Immature natural killer cell (primary cell): Measurements from ENCODE around the gene RREB1. TPM values are rescaled to one million over a fixed set of nuclear protein-coding genes. Genes with fewer than 3 reads are reported as not detected.

ENCODE experiments used
- DNase-seq, 3 donors: peaks; one replicate each; pipeline ENCODE4 v3.0.0; 2022; ENCODE audit warnings: mixed read lengths in 1 of 3
- H3K27ac Mint-ChIP-seq, 6 donors: one replicate each; pipeline ENCODE4 v1.8.0; 2020; ENCODE audit warnings: mixed read lengths in 6 of 6, mild to moderate bottlenecking in 5 of 6, inconsistent platforms in 4 of 6, moderate library complexity in 3 of 6
- H3K27me3 Mint-ChIP-seq, 3 donors: one replicate each; pipeline ENCODE4 v1.8.0; 2020 to 2021; ENCODE audit warnings: low read depth in 3 of 3, mild to moderate bottlenecking in 3 of 3, mixed read lengths in 3 of 3, moderate library complexity in 3 of 3, inconsistent platforms in 1 of 3
- H3K36me3 Mint-ChIP-seq, 3 donors: one replicate each; pipeline ENCODE4 v1.8.0; 2020; ENCODE audit warnings: mixed read lengths in 3 of 3, inconsistent platforms in 2 of 3, mild to moderate bottlenecking in 2 of 3
- H3K4me1 Mint-ChIP-seq, 2 donors: one replicate each; pipeline ENCODE4 v1.8.0; 2020; ENCODE audit warnings: inconsistent platforms in 2 of 2, mild to moderate bottlenecking in 2 of 2, mixed read lengths in 2 of 2, moderate library complexity in 1 of 2
- H3K4me3 Mint-ChIP-seq, 5 donors: one replicate each; pipeline ENCODE4 v1.8.0; 2020; ENCODE audit warnings: mild to moderate bottlenecking in 5 of 5, mixed read lengths in 5 of 5, inconsistent platforms in 3 of 5, moderate library complexity in 3 of 5
- H3K9me3 Mint-ChIP-seq, 6 donors: one replicate each; pipeline ENCODE4 v1.8.0; 2020; ENCODE audit warnings: mild to moderate bottlenecking in 6 of 6, mixed read lengths in 6 of 6, inconsistent platforms in 4 of 6, moderate library complexity in 3 of 6
- polyA plus RNA-seq, 3 donors: library from polyadenylated mRNA; unstranded; fragments of 300-500 nt; fragmentation: Illumina TruSeq; gene quantifications; one replicate each; pipeline ENCODE4 v1.2.3, GENCODE V29; 2021

RREB1 gene
- polyA plus RNA-seq, 3 donors from 2014 or later, result 0.17 to 4.5 (median 3.3) TPM

DNA sequence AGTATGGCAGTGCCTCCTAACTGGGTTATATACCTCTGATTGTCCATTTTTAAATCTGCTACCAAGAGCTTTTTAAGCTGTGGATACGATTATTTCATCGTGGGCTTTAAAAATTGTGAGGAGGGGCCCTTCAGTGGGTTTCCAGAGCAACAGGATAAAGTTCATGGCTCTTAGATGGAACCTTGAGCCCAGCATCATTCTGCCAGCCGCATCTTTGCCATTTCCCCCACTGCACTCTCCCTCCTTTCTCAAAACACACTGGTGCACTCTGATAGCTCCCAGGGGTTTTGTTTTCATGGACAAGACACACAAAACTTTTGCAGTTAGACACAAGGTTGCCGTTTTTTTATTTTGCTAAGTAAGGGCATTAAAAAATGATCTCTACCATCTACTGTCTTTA lies 54.1 kb downstream of the RREB1 start:
- H3K36me3 Mint-ChIP-seq, result no peaks in the 10 kb centered on the region
- H3K27ac Mint-ChIP-seq, result no peak overlapping the region
- DNase-seq, result no peak
- no peaks in the 10 kb centered on the region for H3K9me3 Mint-ChIP-seq
- H3K27me3 Mint-ChIP-seq, result no peaks in the 10 kb centered on the region
- H3K4me1 Mint-ChIP-seq, result peaks cover 46 to 60% of the 10 kb centered on the region in 2 donors
- no peak overlapping the region for H3K4me3 Mint-ChIP-seq

DNA sequence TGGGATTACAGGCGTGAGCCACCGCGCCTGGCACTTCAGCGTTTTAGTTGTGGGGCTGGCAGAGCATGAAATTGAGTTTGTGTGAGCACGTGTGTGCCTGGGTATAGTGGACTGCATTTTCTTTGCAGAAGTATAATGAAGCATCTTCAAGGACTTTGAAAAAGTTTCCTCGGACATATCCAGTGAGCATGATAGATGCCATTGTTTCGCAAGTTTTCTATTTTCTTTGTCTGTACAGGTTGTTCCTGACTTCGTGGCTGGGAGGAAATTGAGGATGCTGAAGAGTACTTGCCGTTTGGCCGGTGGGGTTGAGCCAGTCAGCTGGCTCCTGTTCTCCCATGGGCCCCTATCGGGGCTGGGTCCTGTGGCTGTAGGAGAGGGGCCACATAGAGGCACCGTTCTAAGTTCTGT lies 55.9 kb downstream of the RREB1 start:
- DNase-seq, result no peak
- H3K4me3 Mint-ChIP-seq, result no peak overlapping the region
- no peaks in the 10 kb centered on the region for H3K27me3 Mint-ChIP-seq
- H3K27ac Mint-ChIP-seq, result no peak overlapping the region
- no peaks in the 10 kb centered on the region for H3K9me3 Mint-ChIP-seq
- H3K36me3 Mint-ChIP-seq, result no peaks in the 10 kb centered on the region
- H3K4me1 Mint-ChIP-seq, result peaks cover 36 to 53% of the 10 kb centered on the region in 2 donors

DNA sequence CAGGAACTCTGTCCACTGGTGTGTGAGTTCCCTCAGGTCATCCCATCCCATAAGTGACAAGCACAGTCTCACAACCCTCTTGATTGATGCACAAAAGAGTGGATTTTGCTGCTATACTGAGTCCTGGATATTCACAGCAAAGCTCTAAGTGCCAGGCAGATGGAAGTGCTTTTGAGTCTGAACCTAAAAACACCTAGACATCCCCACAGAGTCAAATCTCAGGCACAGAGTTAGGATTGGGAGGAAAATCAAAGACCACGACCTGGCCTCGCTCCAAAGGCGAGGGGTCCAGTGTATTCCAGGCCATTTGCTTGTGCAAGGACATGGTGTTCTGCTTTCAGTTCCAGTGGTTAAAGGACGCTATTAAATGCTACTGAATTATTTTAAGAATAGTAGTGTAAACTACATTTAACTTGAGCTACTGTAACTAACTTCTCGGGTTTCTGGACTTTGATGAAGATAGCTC lies 56.8 kb downstream of the RREB1 start:
- DNase-seq, result no peak
- Mint-ChIP-seq H3K27me3 (no peaks in the 10 kb centered on the region), H3K36me3 (no peaks in the 10 kb centered on the region), H3K4me3 (no peak overlapping the region), H3K4me1 (peaks cover 41 to 55% of the 10 kb centered on the region in 2 donors), H3K9me3 (no peaks in the 10 kb centered on the region), H3K27ac (no peak overlapping the region)

DNA sequence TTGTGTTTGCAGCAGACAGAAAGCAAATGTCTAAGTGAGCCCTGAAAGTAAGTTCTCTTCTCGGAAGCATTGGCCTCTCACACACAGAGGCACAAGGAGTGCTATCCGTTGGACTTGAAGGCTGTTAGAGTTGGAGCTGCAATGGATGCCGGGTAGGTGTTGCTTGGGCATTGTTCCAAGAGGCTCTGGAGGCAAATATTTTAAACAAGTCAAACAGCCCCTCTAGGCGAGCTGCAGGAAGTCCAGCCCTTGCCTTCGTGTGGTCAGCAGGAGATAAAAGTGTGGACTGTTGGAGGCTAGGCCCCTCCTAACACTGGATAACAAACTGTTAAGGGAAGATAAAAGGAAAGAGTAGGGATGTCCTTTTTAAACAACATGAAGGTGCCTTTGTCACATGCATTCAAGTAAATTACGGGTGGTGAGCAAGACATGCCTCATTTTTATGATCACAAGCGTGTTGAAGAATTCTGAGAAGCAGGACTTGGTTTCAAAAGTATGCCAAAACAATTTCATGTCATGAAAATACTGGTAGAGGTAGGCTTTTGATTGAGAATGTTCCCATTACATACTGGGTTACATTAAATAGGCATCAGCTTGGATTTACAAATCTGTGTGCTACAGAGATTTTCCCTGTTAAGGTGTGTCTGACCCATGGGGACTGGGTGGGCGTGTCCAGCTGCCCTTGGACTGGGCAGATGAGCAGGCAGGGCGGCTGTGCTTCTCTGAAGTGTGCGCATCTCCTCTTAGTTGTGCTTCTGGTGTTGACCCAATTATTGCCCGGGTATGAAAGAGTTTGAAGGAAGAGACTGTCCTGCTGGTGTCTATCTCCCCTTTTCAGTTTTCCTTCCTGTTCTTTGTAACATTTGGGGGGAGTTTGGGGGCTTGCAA lies 57.5 kb downstream of the RREB1 start:
- peak overlapping the region in 1 of 6 donors; percentile 45 for H3K27ac Mint-ChIP-seq
- no peak overlapping the region for H3K4me3 Mint-ChIP-seq
- no peaks in the 10 kb centered on the region for H3K36me3 Mint-ChIP-seq
- no peak for DNase-seq
- H3K9me3 Mint-ChIP-seq, result no peaks in the 10 kb centered on the region
- H3K4me1 Mint-ChIP-seq, result peaks cover 42 to 60% of the 10 kb centered on the region in 2 donors
- no peaks in the 10 kb centered on the region for H3K27me3 Mint-ChIP-seq

DNA sequence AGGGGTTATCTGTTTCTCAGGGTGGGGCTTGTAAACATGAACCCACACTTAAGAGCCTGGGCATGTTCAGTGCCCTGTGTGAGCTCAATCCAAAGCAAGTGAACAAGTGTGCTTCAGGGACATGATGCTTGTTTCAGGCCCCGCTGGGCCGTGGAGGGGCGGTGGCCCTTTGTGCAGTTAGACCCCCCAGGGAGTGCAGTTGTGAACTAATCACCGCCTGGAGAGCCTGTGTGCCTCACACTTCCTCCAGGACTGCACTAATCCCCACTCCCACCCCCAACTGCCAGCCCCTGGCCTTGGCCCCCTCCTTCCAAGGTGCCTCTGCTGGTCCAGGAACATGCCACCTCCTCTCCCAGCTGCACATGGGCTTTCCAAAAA lies 58.1 kb downstream of the RREB1 start:
- Mint-ChIP-seq H3K36me3 (no peaks in the 10 kb centered on the region), H3K9me3 (no peaks in the 10 kb centered on the region), H3K4me1 (peaks cover 44 to 63% of the 10 kb centered on the region in 2 donors), H3K4me3 (no peak overlapping the region), H3K27me3 (peaks cover 0 to 2% (median 0%) of the 10 kb centered on the region in 3 donors), H3K27ac (no peak overlapping the region)
- DNase-seq, result no peak

DNA sequence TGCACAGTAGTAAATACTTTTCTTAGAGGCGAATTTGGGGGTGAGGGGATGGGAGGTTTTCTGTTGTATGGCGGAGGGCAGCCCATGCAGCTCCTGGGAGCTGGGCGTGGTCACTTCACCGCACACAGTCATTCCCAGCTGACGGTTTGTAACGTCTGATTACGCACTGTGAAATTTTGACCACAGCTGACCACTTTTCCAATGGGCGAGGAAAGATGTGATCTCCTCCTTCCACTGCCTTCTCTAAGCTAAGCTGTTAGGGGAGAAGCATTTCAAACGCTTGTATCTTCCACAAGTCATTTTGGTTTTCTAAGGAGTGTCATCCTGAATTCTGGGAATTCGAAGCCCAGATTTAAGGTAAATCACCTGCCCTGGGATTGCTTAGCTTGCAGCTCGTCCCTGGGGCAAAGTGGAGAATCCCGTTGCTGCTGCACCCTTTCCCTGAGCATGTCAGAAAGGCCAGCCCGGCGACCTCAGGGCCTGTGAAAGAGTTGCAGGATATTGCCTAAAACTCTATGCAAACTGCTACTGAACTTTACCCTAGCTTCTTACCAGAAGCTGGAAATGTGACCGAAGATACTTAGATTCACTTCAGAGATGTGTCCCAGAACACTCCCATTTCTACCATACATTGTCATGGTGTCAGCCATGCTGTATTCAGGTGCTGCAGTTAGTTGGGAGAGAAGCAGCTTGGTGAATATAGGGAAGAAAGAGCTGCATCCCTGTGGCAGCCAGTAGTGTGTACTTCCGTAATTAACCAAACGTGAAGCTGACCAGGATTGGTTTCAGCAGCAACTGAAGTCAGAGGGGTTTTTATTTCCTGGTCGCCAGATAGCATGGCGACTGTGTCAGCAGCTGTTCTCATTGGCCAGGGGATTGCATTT lies 58.9 kb downstream of the RREB1 start:
- H3K36me3 Mint-ChIP-seq, result no peaks in the 10 kb centered on the region
- H3K27me3 Mint-ChIP-seq, result peaks cover 0 to 2% (median 0%) of the 10 kb centered on the region in 3 donors
- no peak overlapping the region for H3K27ac Mint-ChIP-seq
- H3K4me3 Mint-ChIP-seq, result no peak overlapping the region
- H3K4me1 Mint-ChIP-seq, result peaks cover 44 to 63% of the 10 kb centered on the region in 2 donors
- DNase-seq, result no peak
- H3K9me3 Mint-ChIP-seq, result no peaks in the 10 kb centered on the region

DNA sequence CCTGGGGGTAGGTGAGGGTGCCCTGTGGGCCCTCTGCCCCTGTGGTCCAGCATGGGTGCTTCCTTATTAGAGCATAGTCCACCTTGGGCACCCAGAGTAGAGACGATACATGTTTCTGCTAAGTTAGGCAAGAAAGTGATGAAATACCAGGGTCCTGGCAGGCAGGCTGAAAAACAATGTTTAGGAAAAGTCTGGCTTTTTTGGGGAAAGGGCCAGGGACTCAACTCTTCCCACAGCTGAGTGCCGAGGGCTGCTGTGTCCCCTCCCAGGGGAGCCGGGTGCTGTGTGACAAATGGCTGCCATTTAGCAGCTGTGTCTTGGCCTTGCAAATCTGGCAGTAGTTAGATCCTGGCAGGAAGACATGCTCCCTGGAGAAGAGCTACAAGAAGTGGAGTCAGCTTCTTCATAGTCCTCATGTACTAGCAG lies 61.5 kb downstream of the RREB1 start:
- H3K27ac Mint-ChIP-seq, result no peak overlapping the region
- peaks cover 0 to 2% (median 0%) of the 10 kb centered on the region in 3 donors for H3K27me3 Mint-ChIP-seq
- no peaks in the 10 kb centered on the region for H3K36me3 Mint-ChIP-seq
- no peak overlapping the region for H3K4me3 Mint-ChIP-seq
- peaks cover 43 to 62% of the 10 kb centered on the region in 2 donors for H3K4me1 Mint-ChIP-seq
- no peaks in the 10 kb centered on the region for H3K9me3 Mint-ChIP-seq
- DNase-seq, result no peak

DNA sequence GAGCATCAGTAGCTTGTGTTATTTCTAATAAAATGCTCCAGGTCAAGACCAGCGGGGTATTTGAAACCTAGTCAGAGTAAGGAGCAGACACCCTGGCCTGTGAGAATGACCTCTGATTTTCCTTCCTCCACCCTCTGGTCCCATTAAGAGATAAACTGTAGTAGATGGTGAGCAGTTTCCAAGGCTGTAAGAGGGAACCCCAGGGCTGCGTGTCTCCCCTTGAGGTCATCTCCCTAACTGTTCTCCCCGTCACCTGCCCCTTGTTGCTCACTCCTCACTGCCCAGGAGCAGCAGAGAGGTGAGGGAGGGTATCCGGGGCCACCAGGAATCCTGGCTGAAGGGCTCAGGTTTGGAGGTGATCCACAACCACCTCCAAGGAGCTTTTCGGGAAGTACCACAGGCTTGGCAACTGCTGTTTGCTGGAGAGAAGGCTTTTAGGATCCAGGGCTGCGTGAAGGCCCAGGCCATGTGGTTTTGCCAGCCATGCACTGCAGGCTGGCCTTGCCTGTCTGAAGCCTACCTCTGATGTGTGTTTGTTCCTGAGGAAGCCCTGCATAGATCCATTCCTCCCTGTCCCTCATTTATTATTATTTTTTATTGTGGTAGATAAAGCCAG lies 62.5 kb downstream of the RREB1 start:
- Mint-ChIP-seq H3K36me3 (no peaks in the 10 kb centered on the region), H3K9me3 (no peaks in the 10 kb centered on the region), H3K27me3 (peaks cover 0 to 2% (median 0%) of the 10 kb centered on the region in 3 donors), H3K27ac (peak overlapping the region in 1 of 6 donors; percentile 66), H3K4me3 (no peak overlapping the region), H3K4me1 (peaks cover 34 to 58% of the 10 kb centered on the region in 2 donors)
- DNase-seq, result no peak

DNA sequence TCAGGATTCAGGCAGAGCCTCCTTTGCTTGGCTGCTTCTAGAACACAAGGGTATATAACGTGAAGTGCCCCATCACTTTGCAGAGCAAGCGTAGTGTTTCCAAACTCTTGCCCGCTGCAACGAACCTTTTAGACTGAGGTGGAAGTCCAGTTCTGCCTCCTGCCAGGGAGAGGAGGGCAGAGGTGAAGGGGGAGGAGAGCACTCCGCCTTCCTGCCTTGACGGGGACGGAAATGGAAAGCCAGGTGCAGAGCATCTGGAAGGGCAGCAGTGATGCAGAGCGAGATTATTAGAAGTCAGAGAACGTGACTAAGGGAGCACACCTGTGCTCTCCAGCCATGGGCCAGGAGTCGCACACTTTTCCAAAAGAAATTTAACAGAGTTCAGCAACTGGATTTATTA lies 63.4 kb downstream of the RREB1 start:
- Mint-ChIP-seq H3K27me3 (peaks cover 0 to 2% (median 0%) of the 10 kb centered on the region in 3 donors), H3K4me1 (peaks cover 33 to 51% of the 10 kb centered on the region in 2 donors), H3K9me3 (no peaks in the 10 kb centered on the region), H3K4me3 (no peak overlapping the region), H3K27ac (peak overlapping the region in 2 of 6 donors; percentile 43 to 66), H3K36me3 (no peaks in the 10 kb centered on the region)
- DNase-seq, result no peak

DNA sequence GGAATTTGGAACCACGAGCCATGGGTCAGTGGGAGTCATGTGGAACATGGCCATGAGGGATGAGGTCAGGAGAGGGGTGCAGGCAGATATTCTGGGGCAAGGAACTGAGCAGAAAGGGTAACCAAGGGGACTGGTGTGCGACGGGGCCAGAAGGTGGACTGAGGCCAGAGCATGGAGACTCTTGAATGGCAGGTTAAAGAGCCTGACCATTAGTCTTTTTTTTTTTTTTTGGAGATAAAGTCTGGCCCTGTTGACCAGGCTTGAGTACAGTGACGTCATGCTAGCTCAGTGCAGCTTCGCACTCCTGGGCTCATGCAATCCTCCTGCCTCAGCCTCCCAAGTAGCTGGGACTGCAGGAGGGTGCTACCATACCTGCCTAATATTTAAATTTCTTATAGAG lies 64.0 kb downstream of the RREB1 start:
- no peak overlapping the region for H3K27ac Mint-ChIP-seq

DNA sequence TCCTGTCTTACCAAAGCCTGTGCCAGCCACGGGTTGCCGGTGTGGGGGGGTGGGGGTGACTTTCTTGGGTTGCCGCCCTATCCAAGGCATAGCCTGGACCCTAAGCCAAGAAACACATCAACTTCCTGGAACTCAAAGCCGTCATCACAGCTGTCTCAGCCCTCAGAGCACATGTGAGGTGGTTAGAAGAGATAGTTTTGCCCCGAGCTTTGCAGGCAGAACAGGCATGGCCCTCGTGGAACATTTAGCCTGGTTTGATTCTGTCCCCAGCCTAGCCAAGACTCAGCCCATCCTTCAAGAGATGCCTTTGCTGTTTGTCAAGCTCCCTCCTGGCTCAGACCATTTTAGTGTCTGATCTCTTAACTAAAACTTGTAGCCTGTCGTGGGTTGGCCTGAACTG lies 64.9 kb downstream of the RREB1 start:
- H3K4me1 Mint-ChIP-seq, result peaks cover 26 to 43% of the 10 kb centered on the region in 2 donors
- no peak for DNase-seq
- H3K27me3 Mint-ChIP-seq, result peaks cover 0 to 2% (median 0%) of the 10 kb centered on the region in 3 donors
- H3K9me3 Mint-ChIP-seq, result no peaks in the 10 kb centered on the region
- no peak overlapping the region for H3K4me3 Mint-ChIP-seq
- no peaks in the 10 kb centered on the region for H3K36me3 Mint-ChIP-seq
- H3K27ac Mint-ChIP-seq, result peak overlapping the region in 1 of 6 donors; percentile 67

More for the DNA sequence above, 64.0 kb downstream of the RREB1 start:
- Mint-ChIP-seq H3K9me3 (no peaks in the 10 kb centered on the region), H3K4me1 (peaks cover 28 to 48% of the 10 kb centered on the region in 2 donors), H3K4me3 (no peak overlapping the region), H3K27me3 (peaks cover 0 to 2% (median 0%) of the 10 kb centered on the region in 3 donors), H3K36me3 (no peaks in the 10 kb centered on the region)
- DNase-seq, result no peak

DNA sequence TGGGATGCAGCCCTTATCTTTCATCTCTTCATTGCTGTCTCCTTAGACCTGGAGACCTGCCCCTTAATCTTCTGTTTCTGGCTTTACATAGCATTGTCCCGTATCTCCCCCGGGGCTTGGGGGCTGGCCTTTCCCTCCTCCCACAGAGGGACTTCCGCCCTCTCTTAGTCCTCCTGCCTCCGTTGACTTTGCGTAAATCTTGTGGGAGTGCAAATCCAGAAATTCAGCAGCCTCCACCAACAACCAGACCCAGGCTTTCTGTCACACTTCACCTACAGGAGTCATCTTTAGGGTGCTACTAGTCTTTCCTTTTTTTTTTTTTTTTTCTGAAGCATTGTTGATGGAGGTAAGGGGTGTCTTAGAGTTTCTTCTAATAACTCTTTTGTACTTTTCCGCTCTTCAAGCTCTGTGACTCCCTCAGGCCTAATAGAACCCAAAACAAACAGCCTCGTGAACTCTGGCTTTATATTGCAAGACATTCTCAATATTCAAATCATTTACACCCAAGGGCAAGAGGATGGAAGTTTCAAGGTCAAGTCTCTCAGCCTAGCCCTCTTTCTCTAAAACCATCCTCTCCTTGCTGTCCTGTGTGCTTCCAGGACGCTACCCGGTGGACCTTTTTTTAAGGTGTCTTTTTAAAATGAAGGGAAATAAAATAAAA lies 66.2 kb downstream of the RREB1 start:
- H3K4me3 Mint-ChIP-seq, result no peak overlapping the region
- DNase-seq, result no peak
- H3K9me3 Mint-ChIP-seq, result no peaks in the 10 kb centered on the region
- peaks cover 23 to 35% of the 10 kb centered on the region in 2 donors for H3K4me1 Mint-ChIP-seq
- H3K36me3 Mint-ChIP-seq, result no peaks in the 10 kb centered on the region
- H3K27me3 Mint-ChIP-seq, result peaks cover 0 to 2% (median 0%) of the 10 kb centered on the region in 3 donors
- H3K27ac Mint-ChIP-seq, result peak overlapping the region in 2 of 6 donors; percentile 30 to 38

DNA sequence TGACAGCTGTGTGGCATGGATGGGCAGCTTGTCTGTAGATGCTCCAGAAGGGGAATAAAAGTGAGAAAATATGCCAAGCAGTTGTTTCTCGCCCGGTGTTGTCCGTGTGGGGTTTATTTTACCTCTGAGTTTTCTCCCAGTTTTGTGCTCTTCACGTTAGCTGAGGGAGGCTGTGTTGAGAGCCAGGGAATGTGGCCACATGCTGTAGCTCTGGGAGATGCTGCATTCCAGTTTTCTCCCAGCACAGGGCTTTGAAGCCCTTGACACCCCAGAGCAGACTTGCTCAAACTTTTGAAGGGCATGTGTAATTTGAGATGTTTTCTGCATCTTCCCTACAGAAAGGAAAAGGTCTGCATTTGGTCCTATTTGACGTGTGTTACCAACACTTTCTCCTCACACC lies 67.7 kb downstream of the RREB1 start:
- Mint-ChIP-seq H3K4me3 (no peak overlapping the region), H3K27me3 (peaks cover 0 to 2% (median 0%) of the 10 kb centered on the region in 3 donors), H3K27ac (no peak overlapping the region), H3K9me3 (no peaks in the 10 kb centered on the region), H3K4me1 (peaks cover 17 to 24% of the 10 kb centered on the region in 2 donors), H3K36me3 (peaks cover 0 to 4% (median 4%) of the 10 kb centered on the region in 3 donors)
- no peak for DNase-seq
